Stimulated activated CD4-positive, alpha-beta T cell treated with anti-CD3 and anti-CD28 coated beads, TNF-alpha, amount 100 ng/mL, for 48 hours (primary cell): ENCODE results near the gene IFT20.

Source experiments
- DNase-seq, 3 donors: peaks; one replicate each; pipeline ENCODE4 v3.0.0-alpha.2; 2020; ENCODE audit warnings: low read depth in 3 of 3

Gene IFT20, protein sequence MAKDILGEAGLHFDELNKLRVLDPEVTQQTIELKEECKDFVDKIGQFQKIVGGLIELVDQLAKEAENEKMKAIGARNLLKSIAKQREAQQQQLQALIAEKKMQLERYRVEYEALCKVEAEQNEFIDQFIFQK

DNA sequence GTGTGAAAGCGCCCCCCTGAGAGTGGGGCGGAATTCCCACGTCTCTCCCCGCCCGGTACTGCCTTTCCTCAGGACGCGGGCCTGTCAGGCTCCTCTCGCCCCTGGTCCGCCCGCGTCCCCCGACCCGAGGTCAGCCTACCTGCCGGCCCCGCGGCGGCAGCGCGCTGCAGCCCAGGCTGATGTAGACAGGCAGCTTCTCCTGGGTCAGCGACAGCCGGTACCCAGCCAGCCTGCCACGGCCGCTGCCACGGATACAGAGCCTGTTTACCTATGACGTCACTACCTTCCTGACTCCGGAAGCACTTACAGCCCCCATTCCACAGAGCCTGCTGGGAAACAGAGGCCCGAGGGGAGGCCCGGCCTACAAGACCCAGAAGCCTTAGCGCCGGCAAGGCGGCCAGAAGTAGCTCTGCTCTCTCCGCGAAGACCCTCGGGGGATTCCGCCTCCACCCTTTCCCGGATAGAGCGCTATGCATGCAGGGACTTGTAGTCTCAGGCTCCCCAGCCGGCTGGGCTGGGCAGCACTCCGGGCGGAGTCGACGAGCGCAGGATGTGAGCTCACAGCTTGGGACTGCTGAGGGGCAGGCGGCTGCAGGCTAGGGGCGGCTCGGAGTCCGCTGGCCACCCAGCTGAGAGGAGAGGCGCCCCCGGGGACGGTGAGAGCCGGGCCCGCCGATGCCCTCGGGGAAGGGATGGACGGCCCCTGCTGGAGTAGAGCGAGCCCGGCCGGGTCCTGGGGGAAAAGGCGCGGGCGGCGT is at the start of gene IFT20, which contains the start of gene TNFAIP1:
Gene IFT20, minus strand, starts transcription at position 272 of the 758 bp plus-strand sequence. CDS start 3,487 bp downstream, outside the sequence.
Gene TNFAIP1, plus strand, starts transcription at position 561 of the 758 bp plus-strand sequence. CDS start 3,761 bp downstream, outside the sequence.
- DNase-seq, result peak; percentile 92 to 99 (median 95)

DNA sequence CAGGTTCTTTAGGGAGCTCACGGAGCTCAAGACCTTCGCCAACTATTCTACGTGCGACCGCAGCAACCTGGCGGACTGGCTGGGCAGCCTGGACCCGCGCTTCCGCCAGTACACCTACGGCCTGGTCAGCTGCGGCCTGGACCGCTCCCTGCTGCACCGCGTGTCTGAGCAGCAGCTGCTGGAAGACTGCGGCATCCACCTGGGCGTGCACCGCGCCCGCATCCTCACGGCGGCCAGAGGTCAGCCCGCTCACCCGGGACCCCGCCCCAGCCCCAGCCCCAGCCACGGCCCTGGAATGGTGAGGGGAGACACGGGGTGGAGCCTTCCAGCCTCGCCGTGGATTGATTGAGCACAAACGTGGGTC is 49.7 kb upstream of the IFT20 start:
- DNase-seq, result no peak

DNA sequence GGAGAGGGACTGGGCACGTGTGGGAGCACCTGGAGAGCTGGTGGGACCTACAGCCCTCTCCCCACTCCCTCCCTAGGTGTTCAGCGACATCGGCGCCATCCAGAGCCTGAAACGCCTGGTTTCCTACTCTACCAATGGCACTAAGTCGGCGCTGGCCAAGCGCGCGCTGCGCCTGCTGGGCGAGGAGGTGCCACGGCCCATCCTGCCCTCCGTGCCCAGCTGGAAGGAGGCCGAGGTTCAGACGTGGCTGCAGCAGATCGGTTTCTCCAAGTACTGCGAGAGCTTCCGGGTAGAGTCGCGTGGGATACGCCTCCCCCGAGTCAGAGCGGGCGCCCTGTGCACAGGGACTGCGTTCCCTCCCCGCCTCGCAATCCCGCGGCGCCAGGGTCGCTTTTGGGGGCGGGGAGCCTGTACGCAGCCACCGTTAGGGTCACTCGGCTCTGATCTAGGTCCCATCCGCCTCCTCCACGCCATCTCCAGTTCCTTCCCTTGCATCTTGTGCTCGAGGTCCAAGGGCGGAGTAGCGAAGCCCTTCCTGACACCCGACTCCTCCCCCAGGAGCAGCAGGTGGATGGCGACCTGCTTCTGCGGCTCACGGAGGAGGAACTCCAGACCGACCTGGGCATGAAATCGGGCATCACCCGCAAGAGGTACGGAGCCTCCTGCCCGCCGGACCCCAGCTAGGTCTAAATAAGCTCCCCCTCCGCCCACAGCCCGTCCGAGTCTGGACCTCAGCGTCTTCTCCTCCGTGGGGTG is 49.2 kb upstream of the IFT20 start:
- DNase-seq, result peak; percentile 39 to 52 (median 51)

DNA sequence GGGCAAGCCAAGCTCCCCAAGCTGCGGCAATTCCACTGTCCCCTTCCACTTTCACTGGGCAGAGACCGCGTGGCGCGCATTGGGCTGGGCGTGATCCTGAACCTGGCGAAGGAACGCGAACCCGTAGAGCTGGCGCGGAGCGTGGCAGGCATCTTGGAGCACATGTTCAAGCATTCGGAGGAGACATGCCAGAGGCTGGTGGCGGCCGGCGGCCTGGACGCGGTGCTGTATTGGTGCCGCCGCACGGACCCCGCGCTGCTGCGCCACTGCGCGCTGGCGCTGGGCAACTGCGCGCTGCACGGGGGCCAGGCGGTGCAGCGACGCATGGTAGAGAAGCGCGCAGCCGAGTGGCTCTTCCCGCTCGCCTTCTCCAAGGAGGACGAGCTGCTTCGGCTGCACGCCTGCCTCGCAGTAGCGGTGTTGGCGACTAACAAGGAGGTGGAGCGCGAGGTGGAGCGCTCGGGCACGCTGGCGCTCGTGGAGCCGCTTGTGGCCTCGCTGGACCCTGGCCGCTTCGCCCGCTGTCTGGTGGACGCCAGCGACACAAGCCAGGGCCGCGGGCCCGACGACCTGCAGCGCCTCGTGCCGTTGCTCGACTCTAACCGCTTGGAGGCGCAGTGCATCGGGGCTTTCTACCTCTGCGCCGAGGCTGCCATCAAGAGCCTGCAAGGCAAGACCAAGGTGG is 46.0 kb upstream of the IFT20 start:
- DNase-seq, result no peak

DNA sequence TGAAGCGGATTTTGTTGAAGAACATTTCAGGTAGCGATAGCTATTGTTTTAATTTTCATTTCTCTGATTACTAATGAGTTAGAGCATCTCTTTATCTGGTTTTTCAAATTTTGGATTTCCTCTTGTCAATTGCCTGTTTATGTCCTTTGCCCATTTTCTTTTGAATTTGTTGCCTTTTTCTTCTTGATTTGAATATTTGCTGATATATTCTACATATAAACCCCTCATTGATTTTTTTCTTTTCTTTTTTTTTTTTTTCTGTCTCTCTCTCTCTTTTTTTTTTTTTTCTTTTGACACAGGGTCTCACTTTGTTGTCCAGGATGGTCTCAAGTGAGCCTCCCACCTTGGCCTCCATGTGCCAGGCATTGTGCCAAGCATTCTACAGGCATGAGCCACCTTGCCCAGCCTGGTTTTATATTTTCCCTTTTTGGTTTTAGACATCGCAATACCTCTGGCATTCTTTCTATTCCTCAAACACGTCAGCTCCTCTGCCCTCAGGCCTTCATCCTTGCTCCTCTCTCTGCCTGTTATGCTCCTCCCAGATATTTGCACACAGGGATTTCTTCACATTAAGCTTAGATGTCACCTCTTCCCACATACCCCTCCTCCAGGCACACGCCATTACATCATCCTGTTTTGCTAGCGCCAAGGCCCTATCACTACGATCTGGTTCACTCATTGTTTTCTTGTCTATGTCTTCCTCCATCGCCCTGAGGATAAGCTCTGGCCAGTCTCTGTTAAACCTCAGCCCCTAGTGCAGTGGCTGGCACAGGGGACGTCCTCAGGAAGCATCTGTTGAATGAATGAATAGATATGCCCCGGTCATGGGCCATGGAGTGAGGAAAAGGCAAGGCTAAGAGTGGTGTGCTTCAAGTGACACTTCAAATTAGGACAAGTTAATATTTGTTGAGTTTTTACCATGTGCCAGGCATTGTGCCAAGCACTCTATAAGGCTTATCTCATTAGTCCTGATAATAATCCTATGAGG is 44.8 kb upstream of the IFT20 start:
- no peak for DNase-seq

DNA sequence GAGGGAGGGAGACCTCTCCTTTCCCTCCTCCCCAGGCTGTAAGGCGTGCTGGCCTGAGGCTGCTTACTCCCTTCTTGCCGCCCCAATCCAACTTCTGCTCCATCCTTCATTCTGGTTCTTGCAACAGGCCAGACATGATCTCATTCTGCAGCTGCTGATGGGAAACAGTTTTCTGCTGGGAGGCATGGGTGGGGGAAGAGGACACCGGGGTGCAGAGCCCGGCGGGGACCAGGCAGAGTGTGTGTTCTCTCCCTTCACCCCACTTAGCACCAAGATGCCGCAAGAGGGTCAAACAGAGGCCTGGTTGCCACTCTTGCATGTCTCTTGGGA is 37.6 kb upstream of the IFT20 start:
- DNase-seq, result no peak

DNA sequence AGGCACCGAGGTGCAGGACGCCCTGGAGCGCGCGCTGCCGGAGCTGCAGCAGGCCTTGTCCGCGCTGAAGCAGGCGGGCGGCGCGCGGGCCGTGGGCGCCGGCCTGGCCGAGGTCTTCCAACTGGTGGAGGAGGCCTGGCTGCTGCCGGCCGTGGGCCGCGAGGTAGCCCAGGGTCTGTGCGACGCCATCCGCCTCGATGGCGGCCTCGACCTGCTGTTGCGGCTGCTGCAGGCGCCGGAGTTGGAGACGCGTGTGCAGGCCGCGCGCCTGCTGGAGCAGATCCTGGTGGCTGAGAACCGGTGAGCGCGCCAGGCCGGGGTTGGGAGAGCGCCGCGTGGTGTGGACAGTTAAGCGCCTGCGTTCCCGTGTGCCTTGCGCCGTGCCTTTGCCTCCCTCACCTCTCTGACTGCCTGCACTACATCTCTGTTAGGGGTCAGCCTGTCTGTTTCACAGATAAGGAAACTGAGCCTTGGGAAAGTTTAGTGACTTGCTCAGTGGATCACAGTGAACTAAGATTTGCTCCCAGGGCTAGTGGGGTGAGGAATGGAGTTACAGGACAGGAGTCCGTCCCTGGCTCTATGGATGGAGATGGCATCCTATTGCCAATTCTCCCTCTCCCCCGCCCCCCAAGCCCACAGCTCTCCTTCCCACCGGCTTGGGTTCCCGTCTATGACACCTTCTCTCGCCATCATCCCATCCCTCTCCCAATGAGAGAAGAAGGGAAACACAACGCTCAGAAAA is 37.1 kb upstream of the IFT20 start:
- DNase-seq, result no peak

DNA sequence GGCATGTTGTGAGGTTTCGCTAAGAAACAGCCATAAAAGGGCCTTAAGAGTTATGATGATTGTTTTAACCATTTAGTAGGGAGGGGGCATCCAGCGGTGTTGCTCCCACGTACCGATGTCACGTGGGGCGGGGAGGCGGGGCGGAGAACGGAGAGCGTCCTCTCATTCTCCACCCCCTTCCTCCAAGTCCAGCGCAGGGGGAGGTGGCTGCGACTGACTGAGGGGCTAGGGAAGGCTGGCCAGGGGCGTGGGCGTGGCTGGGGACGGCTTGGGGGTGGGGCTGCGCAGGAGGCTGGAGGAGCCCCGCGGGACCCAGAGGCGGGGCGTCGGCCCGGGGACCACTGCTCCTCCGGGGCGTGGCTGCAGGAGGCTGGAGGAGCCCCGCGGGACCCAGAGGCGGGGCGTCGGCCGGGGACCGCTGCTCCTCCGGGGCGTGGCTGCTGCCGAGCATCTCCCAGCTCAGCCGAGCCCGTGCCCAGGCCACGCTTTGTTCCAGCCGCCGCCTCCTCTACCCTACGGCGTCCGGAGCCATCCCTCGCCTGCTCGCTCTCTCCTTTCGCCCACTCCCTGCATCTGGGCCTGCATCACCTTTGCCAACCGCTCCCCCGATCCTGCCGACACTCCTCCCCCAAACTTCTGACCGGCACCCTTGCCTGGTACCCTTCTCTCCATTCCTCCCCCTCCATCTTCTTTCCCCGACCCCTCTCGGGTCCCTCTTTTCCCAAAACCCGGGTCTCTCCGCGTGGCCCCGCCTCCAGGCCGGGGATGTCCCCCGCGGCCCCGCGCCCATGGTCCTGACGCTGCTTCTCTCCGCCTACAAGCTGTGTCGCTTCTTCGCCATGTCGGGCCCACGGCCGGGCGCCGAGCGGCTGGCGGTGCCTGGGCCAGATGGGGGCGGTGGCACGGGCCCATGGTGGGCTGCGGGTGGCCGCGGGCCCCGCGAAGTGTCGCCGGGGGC is 36.3 kb upstream of the IFT20 start, which contains the start of gene SARM1:
Gene SARM1, plus strand, starts transcription at position 450 of the 958 bp plus-strand sequence. Its CDS starts 339 bp downstream, at position 789.
- peak; percentile 70 to 91 (median 83) for DNase-seq

DNA sequence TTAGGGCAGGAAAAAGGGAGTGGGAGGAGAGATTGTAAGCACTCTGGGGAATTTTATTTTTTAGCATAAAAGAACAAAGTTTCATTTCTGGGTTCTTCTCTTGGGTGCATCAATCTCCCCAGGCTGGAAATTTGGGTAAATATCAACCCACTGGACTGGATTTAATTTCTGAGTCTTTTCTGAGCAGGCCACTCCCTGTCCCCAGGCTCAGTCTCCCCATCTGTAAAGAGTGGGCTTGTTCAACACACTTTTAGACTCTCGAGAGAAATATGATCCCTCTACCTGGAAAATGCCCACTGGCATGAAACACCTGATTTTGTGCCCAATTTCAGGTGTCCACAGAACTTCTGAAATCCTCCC is 35.5 kb upstream of the IFT20 start:
- no peak for DNase-seq

DNA sequence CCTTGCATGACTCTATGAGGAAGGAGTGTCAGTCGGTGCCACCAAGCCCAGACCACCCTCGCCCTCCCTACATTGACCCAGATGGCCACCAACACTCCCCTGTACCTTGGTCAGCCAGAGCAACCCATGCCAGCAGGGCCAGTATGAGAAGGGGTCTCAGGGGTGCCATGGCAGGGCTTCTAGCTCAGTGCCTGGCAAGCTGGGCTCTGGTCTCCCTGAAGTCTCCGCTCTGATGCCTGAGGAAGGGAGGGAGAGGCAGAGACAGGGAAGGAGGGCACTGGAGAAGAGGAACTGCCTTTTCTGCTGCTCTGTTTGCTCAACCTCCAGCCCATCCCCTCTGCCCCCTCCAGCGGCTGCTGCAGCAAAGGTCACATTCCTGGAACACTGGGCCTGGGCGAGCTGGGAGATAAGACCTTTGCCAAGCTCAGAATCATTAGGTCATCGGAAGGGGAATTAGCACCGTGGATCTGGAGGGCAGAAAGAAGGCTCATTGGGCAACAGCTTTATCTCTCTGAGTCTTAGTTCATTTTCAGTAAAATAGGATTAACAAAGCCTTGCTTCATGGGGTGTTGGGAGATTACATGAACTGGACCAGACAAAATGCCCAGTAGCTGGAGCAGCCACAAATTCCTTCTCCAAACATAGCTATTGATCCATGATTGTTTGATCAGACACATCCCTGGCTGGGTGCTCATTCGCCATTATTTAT is 34.9 kb upstream of the IFT20 start, which contains the start of gene VTN:
Gene VTN, minus strand, starts transcription at position 273 of the 709 bp plus-strand sequence. Its CDS starts 104 bp downstream, at position 169.
- no peak for DNase-seq

DNA sequence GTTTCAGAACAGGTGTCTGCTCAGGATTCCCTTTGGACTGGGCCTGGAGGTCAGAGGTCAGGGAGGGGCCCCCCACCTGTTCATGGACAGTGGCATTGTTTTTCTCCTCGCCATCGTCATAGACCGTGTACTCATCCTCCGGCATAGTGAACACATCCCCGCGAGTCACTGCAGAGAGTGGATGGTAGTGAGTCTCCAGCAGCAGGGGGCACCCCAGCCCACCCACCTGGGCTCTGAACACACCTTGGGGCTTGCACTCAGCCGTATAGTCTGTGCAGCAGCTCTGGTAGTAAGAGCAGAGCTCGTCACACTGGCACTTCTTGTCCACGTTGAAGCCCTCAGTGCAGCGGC is 34.4 kb upstream of the IFT20 start:
- no peak for DNase-seq

DNA sequence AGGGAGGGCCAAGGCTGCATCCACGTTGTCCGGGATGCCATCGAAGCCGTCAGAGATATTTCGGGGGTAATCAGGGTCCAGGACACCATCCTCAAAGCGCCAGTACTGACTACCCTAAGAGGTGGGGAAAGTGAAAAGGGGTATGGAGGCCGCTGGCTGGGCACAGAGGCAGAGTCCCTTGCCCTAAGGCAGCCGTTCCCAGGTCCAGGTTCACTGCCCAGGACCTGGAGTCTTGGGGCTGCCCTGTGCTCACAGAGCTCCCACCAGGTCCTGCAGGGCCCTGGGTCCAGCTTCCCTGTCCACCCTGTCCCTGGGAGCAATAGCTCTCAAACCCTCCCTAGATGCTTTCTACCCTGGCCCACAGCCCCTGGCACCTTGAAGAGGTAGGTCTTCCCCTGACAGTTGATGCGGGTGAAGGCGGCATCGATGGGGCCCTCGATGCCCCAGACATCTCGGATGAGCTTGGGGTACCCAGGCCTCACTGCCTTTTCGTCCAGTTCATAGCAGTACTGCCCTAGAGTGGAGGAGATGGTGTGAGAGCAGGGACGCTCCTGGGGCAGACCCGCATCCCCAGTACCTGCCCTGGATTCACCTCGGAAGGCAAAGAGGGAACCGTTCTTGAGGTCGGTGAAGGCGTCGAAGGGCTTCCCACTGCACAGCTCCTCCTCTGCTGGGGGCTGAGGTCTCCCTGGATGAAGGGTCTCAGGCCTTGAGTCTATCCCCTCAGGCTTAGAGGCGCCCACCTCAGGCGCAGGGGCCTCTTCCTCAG is 33.8 kb upstream of the IFT20 start:
- DNase-seq, result no peak

DNA sequence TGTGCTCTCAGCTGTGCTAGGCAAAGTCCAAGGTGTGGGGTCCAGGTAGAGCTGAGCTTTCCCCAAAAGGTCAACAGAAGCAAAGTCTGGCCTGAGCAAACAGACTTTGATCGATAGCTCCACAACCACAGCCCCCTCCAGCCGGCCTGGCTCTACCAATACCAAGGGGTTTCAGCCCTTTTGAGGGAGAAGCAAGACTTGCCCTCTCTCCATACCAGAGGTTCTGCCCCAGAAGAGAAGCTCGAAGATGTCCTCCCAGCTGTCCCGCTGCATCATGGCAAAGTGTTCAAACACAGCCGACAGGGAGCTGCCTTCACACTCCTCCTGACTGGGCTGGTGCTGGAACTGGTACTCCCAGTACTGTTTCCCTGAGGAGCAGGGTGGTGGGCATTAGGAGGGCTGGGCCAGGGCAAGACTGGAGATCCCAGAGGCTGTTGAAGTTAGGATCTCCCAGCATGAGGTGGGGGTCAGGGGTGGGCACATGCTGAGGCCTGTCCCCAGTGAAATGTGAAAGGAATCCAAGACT is 33.1 kb upstream of the IFT20 start:
- no peak for DNase-seq

DNA sequence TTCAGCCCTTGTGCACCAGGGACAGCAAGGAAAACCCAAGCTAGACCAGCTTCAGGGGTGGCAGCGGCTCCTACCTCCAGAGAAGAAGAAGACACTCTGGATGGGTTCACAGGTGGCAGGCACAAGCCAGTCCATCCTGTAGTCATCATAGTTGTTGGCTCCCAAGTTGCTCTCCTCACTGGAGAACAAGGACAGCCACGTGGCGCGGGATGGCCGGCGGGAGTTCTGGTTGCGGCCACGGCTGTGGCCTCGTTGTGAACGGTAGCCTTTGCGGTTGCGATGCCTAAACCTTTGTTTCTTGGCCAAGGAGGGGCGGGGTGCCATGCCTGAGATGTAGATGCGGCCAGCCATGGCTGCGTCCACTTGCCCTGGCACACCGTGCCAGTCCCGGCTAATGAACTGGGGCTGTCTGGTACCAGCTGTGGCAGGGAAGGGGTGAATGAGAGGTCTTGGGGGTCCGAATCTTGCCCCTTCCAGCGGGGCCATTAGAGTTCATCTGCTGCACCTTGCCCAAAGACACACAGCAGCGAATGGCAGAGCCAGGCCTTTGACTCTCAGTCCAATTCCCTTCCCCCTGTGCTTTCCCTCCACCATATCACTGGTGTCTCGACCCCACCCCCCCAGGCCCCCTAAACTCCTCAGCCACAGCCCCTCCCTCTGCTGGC is 32.5 kb upstream of the IFT20 start:
- DNase-seq, result no peak

DNA sequence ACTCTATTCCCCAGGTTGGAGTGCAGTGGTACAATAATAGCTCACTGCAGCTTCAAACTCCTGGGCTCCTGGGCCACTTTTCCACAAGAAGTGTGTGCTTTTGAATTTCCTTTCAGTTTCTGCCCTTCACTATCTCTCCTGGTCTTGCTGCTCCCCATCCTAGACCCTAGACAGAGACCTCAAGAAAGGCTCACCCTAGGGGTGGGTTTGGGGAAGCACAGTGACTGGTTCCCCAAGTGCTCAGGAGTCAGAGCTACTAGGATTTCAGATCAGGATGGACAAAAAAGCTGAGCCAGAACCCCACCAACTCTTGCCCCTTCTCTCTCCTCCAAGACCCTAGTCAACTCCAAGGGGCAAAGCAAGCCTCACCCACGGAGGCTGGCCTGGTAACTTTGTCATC is 31.3 kb upstream of the IFT20 start:
- DNase-seq, result no peak

DNA sequence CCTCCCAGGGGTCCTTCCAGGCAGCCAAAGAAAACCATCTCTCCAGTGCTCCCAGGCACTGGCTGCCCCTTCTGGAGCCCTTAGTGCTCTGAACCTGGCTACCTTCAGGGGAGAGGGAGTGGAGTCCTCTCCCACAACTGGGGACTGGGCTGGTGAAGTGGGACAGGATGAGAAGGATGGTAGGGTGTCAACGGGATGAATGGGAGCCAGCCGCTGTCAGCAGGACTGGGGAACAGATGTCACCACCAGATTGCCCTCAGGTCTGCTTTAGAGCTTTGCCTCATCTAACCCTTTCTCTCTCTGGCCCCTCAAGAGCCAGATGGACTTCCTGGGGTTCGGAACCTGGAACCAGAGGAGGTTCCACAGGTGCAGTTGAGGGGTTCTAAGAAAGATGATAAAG is 30.2 kb upstream of the IFT20 start:
- DNase-seq, result no peak
